LoVo (cell line): ENCODE results near the gene CLC.
A peak's percentile ranks its signal among the peaks of the same experiment; 100 is the strongest.
"Not testable (repeated sequence)": the region's sequence is repeated elsewhere in the genome, so short reads cannot be mapped to it uniquely, and the experiment has no call there.

Experiments
- DNase-seq: peaks from one replicate; pipeline ENCODE4 v3.0.0-alpha.2; 2016; ENCODE audit warnings: low spot score

CLC gene

DNA sequence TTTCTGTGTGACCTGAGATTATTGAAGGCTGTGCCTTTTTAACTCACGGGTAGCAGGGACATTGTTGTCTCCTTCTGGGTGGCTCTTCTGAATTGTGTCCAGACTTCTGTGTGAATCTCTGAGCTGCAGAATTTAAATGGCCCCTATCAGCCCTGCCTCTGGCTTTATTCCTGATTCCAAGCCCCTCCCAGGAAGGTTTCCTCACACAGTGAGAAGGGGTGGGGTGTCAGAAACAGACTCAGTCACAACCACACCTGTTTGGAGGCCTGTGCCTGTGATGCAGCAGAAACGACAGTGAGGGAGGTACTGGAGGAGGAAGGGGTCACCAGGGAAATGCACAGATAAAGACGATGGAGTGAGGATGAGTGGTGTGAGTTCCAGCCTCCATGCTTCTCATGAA, at the start of gene CLC:
Gene CLC, minus strand, starts transcription at position 139 of the 400 bp plus-strand sequence. Its CDS starts 77 bp downstream, at position 62.
- DNase-seq: no peak

DNA sequence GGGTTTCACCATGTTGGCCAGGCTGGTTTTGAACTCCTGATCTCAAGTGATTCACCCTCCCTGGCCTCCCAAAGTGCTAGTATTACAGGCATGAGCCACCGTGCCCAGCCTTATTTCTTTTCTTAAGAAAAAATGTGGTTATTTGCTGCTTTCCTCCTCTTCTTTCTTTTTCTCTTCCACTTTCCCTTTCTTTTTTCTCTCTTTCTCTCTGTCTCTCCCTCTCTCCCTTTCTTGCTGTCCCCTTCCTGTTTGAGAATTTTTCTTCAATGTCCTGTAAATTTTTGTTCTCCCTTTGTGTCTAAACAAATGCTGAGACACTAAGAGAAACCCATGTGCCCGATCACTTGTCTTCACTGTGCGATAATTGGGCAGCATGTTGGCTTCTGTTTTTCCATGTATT, 43.1 kb upstream of the CLC start:
- no peak for DNase-seq

DNA sequence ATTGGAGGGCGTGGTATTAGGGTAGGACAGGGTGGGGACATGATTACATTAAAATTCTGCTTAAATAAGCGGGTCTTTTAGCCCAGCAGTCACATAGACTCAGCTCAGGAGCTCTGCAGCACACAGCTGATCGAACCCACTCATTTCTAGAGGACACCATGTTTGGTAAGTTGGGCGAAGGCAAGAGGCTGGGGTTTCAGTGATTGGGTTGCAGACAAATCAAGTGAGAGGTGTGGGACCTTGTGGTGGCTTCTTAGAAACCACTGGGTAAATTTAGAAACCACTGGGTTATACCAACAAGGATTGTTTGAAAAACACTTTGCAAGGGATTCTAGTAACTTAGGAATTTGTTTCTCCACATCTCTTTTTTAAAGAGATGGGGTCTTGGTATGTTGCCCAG, 40.9 kb upstream of the CLC start, which contains the start of gene LEUTX:
Gene LEUTX, plus strand, starts transcription at position 92 of the 400 bp plus-strand sequence. Its CDS starts 67 bp downstream, at position 159.
- DNase-seq: no peak

DNA sequence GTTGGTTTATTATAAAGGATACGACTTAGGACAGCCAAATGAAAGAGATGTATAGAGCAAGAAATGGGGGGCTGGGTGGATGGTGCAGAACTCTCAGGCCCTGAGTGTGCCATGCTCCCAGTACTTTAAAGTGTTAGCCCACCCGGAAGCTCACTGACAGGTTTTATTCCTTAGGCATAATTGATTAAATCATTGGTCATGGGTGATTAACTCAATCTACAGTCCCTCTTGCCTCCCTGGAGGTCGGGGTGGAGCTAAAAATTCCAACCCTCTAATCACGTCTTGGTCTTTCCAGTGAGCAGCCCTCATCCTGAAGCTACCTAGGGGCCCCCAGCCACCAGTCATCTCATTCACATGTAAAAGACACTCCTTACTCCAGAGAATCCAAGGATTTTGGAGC, 31.0 kb upstream of the CLC start:
- DNase-seq: no peak

DNA sequence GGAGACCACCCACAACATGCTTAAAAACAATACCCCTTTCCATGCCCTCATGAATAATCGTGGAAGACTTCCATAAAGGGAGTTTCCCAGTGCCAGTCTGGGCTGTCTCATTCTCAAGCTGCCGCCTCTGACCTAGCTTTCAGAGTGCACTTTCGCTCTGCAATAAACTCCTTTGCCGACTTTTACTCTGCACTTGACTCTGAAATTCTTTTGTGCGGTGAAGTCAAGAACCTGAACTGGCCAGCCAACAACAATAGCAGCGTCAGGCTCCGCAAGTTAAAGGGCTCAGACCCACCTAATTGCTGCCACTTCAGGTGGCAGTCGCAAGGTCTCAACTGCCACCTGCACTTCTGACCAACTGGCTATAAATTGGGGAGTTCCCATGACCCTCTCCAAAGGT, 30.5 kb upstream of the CLC start:
- no peak for DNase-seq

DNA sequence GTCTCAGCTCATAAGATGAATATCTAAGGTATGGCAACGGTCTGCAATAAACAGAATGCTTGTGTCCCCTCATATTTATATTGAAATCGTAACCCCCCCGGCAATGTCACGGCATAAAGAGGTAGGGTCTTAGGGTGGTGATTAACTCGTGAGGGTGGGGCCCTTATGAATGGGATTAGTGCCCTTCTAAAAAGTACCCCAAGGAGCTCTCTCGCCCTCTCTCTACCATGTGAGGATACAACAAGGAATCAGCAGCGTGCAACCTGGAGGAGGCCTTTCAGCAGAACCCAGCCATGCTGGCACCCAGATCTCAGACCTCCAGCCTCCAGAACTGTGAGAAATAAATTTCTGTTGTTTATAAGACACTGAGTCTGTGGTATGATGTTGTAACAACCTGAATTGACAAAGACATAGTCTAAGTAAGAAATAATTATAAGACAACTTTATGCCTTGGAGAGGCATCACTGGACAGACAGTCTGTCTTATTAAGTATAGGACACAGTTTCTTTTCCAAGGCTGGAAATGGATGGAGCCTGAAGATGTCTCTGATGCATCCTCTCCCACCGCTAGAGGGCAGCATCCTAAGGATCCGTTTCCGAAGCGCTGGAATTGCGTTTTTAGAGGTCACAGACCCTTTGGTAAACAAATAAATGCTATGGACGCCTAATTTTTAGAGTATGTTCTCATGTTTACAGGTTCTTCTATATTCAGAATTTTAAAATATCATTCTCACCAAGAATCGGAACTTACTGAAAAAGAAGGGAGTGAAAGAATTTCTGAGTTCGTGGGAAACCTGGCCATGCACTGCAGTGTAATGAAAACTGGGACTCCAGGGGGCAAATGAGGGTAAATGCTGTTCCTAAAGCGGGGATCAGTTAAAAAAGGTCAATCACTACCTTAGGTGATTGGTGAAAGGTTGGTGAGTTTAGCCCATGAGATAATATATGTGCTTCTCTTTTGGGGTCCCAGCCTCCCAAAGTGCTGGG, 27.6 kb upstream of the CLC start:
- DNase-seq: peak; percentile 58

DNA sequence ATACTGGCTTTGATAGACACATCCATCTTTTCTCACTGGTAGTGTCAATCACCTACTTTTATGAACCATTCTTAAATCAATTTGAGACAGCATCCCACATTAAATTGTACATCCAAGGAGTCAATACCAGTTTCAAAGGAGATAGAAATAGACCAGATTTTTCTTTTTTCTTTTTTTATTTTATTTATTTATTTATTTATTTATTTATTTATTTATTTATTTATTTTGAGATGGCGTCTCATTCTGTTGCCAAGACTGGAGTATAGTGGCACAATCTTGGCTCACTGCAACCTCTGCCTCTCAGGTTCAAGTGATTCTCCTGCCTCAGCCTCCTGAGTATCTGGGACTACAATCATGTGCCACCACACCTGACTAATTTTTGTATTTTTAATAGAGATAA, 24.0 kb upstream of the CLC start:
- DNase-seq: not testable (repeated sequence)

DNA sequence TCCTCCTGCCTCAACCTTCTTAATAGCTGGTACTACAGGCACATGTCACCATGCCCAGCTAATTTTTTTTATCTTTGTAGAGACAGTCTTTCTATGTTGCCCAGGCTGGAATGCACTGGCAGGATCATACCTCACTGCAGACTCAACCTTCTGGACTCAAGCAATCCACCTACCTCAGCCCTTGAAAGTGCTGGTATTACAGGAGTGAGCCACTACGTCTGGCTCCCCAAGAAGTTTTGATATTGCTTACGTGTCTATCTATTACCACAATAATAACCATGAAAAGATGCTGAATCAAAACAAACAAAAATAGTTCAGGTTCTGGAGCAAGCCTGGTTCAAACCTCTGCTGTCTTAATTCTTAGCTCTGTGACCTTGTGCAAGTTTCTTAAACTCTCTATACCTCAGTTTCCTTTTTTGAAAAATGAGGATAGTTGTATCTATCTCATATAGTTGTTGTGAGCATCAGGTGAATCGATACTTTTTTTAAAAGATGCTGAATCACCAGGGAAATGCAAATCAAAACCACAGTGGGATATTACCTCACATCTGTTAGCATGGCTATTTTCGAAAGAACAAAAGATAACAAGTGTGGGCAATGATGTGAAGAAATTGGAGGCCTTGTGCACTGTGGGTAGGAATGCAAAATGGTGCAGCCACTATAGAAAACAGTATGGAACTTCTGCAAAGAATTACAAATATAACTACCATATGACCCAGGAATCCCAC, 21.8 kb upstream of the CLC start:
- DNase-seq: no peak

DNA sequence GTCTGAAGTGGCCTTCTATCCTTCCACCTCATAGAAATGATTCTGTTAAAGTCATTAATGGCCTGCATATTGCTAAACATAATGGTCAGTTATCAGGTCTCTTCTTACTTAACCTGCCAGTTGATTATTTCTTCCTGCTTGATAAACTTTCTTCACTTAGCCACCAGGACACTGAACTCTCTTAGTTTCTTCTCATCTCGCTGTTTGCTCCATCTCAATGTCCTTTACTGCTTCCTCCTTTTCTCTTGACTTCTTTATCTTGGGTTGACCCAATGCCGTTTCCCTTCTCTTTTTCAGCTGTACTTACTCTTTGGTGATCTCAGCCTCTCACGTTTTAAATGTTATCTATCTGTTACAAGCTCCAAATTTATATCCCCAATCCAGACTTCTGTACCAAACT, 17.1 kb upstream of the CLC start:
- DNase-seq: no peak

DNA sequence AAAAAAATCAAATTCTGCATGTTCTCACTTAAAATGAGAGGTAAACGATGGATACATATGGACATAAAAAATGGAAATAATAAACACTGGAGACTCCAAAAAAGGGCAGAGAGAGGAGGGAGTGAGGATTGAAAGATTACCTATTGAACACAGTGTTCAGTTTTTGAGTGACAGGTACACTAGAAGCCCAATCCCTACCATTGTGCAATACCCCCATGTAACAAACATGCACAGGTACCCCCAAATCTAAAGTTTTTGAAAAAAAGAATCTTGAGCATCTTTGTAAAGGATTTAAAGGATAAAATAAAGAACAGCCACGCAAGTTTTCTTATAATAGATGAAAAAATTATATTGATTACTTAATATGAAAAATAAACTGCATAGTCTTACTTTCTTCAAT, 16.7 kb upstream of the CLC start:
- no peak for DNase-seq

DNA sequence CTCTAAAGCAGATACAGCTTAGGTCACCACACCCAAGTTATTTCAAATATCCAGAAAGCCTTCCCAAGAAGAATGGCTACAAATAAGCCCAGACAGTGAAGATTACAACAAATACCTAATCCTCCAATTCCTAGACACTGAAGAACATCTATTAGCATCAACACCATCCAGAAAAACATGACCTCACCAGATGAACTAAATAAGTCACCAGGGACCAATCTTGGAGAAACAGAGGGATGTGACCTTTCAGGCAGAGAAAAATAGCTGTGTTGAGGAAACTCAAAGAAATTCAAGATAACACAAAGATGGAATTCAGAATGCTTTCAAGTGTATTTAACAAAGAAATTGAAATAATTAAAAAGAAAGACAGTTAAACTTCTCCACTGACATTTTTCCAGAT, 15.0 kb upstream of the CLC start:
- no peak for DNase-seq

DNA sequence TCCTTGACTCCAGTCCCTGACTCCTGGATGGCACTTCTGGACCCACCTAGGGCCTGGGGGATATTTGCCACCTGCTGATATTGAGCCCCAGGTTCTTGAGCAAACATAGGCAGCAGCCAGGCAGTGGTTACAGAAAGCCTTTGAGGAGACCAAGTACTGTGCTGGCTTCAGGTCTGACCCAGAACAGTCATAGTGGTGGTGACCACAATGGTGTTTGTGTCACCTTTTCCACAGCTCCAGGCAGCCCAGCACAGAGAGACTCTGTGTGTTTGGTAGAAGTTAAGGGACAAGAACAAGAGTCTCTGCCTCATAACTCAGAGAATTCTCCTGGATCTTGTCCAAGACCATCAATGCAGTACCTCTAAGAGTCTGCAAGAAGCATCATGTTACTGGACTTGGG, 14.6 kb upstream of the CLC start:
- DNase-seq: no peak

DNA sequence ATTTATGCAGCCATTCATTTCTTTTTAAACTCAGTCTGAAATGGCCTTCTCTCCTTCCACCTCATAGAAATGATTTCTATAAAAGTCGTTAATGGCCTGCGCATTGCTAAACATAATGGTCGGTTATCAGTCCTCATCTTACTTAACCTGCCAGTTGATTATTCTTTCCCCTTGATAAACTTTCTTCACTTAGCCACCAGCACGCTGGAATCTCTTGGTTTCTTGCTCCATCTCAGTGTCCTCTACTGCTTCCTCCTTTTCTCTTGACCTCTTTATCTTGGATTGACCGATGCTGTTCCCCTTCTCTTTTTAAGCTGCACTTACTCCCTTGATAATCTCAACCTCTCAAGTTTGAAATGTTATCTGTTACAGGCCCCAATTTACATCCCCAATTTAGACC, 12.2 kb upstream of the CLC start:
- no peak for DNase-seq

DNA sequence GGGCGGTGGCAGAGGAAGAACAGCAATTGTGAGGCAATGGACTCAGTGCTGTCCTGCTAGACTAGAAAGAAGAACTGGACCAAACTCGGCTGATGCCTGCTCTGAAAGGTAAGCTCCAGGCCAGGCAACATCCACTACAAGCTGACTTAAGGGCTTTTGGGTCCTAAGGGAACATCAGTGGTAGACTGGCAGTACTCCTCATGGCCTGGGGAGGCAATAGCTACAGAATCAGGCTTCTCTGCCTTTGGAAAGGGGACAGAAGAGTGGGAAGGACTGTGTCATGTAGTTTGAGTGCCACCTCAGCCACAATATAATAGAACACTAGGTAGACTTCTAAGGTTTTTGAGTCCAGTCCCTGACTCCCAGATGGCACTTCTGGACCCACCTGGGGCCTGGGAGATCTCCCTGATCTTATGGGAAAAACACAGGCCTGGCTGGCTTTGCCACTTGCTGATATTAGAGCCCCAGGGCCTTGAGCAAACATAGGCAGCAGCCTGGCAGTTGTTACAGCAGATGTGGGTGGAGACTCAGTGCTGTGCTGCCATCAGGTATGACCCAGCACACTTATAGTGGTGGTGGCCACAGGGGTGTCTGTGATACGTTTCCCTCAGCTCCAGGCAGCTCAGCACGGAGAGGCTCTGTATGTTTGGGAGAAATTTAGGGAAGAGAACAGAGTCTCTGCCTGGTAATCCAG, 9.2 kb upstream of the CLC start:
- DNase-seq: no peak

DNA sequence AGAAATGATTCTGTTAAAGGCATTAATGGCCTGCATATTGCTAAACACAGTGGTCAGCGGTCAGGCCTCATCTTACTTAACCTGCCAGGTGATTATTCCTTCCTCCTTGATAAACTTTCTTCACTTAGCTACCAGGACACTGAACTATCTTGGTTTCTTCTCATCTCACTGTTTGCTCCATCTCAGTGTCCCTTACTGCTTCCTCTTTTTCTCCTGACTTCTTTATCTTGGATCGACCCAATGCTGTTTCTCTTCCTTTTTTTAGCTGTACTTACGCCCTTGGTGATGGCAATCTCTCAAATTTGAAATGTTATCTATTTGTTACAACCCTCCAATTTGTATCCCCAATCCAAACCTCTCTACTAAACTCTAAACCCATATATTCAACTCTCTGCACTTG, 7.8 kb upstream of the CLC start:
- no peak for DNase-seq

DNA sequence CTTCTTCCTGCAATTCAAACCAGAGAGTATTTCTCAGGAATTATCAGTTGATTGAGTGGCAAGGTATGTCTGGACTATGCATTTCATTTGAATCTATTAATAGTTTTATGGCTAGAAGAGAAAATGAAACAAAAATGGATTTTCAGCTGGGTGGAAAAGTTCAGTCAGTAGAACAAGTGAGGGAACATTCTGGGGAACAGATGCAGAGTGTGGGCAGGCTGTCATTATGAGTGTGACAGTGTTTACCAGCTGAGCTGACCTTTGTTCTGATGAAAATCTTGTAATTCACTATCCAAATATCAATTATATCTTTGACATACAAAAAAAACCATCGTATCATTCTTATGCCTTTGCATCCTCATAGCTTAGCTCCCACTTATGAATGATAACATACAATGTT, 2.6 kb upstream of the CLC start:
- DNase-seq: no peak

DNA sequence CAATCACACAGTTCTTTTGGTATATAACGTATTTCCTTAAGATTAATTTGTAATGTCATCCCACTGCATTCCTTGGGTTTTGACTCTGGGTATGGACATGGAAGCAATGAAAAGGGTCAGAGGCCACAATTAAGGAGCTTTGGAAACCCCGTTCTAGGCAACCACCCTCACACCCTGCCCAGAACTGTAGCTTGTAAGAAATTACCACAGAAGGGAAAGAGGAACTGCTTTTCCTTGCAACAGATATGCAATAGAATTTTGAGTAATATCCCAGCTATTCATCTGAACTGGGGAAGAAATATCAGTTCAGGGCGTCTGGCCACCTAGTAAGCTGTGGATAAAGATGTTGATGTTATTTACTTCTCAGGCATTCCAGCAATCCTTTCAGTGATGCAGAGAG, 985 bp upstream of the CLC start:
- no peak for DNase-seq

DNA sequence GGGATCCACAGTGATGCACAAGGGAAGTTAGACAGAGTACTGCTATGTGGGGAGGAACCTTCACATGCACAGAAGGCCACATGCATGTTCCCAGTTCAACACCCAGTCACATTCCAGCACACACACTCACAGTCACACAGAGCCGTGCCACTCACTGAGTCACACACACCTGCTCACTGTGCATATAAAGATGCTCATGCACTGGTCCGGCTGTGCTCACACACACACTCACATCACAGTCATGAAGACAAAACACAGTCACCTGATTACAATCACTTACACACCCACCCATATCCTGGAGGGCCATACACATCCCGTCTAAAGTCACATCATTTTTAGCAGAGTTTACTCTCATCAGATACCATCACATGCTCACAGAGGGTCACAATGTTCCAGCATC, 478 bp downstream of the CLC start:
- DNase-seq: no peak

DNA sequence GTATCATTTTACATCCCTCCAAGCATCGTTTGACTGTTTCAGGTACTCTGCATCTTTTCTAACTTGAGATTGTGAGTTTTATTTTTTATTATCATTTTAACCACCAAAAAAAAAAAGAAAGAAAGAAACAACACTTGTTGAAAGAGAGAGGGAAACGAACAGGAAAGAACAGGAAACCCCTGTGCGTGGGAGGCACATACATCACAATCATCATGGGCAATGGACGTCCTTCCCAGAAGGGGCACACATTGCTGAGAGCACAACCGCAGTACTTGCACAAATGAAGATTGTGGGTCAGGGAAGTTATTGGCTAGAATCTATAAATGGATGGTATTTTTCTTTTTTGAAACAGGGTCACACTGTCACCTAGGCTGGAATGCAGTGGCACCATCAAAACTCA, 1.7 kb downstream of the CLC start:
- DNase-seq: no peak

DNA sequence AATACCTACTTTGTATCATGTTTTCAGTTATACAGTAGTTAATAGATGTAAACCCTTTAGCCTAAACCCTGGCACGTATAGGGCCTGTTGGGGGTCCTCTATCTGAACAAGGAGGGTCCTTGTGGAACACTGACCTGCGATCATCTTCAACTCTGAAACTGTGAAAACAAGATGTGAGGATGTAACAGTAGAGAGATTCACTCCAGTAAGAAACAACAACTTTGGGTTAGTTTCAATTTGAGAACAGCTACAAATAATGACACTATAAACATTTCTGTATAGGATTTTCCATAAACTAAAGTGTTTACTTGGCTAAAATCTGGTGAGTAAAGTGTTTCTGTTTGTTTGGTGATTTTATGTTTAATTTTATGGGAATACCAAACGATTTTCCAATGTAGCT, 2.1 kb downstream of the CLC start:
- DNase-seq: no peak

DNA sequence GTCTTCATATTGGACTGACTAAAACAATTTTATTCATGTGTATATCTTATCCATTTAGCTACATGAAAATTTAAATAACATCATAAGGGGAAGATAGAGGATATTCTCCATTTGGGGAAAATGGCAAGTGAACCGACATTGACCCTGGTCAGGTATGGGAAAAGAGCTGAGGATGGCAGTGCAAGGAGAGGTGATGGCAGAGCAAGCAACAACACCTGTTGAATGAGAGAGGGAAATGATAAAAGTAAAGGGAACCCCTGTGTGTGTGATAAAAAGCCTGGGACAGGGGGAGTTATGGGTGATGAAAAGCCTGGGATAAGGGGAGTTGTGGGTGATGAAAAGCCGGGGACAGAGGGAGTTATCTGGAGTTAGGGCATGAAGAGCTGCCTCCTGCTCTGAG, 4.0 kb downstream of the CLC start:
- no peak for DNase-seq

DNA sequence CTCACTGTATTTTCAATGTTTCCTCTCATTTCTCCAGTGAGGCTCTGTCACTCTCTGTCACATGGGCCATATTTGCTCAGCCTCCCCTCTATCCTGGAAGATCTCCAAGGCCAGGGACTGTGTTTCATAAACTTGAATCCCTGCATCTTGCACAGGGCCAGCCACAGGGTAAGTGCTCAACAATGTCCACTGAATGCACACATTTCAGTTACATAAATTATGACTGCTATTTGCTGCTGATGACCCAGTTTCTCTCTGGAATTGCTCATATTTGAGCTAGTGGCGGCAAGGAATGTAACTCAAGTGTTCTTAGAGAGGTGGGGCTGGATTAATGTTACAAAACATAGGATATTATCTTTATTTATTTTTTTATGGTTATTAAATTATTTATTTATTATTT, 6.1 kb downstream of the CLC start:
- DNase-seq: no peak

DNA sequence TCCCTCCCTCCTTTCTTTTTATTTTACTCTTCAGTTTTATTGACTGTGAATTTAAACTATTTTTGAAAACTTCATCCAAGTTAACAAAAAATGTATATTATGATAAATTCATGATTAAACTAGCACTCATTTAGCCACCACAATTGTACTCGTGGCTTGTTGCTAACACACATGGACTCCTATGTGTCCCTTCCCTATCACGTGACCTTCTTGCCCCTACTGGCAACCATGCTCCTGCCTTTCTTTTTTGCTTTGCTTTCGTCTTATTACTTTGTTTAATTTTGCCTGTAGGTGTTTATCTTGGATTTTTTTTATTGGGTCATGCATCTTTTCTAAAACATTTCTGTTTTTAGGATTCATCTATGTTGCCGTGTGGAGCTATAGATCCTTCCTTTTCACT, 8.2 kb downstream of the CLC start:
- no peak for DNase-seq
